Ishikawa (cell line): Measurements from ENCODE around the gene CHAF1B.

ENCODE experiments used
- CEBPB ChIP-seq: IDR thresholded peaks from 2 replicates; pipeline ENCODE4 v1.6.1; 2012
- CREB1 ChIP-seq: IDR thresholded peaks from 2 replicates; pipeline ENCODE4 v1.6.1; 2012; ENCODE audit warnings: low read depth
- EGR1 ChIP-seq: IDR thresholded peaks from 2 replicates; pipeline ENCODE4 v1.6.1; 2012
- EP300 ChIP-seq: IDR thresholded peaks from 2 replicates; pipeline ENCODE4 v1.6.1; 2012; ENCODE audit warnings: borderline replicate concordance
- FOXM1 ChIP-seq: IDR thresholded peaks from 2 replicates; pipeline ENCODE4 v1.6.1; 2012; ENCODE audit warnings: low read depth, borderline replicate concordance
- NFIC ChIP-seq: IDR thresholded peaks from 2 replicates; pipeline ENCODE4 v1.6.1; 2012
- RAD21 ChIP-seq: IDR thresholded peaks from 2 replicates; pipeline ENCODE4 v1.6.1; 2012; ENCODE audit warnings: low read depth
- TAF1 ChIP-seq: IDR thresholded peaks from 2 replicates; pipeline ENCODE4 v1.6.1; 2012; ENCODE audit warnings: low read depth, mild to moderate bottlenecking
- TCF12 ChIP-seq: IDR thresholded peaks from 2 replicates; pipeline ENCODE4 v1.6.1; 2012; ENCODE audit warnings: low read depth
- TEAD4 ChIP-seq: IDR thresholded peaks from 2 replicates; pipeline ENCODE4 v1.6.1; 2012
- YY1 ChIP-seq: IDR thresholded peaks from 2 replicates; pipeline ENCODE4 v1.6.1; 2012; ENCODE audit warnings: low read depth
- ZBTB7A ChIP-seq: IDR thresholded peaks from 2 replicates; pipeline ENCODE4 v1.6.1; 2012; ENCODE audit warnings: low read depth
- TF ChIP-seq, protein P1 (sequence below): IDR thresholded peaks from 2 replicates; pipeline ENCODE4 v1.6.1; 2012; ENCODE audit warnings: low read depth, mild to moderate bottlenecking
- TF ChIP-seq, protein P2 (sequence below): IDR thresholded peaks from 2 replicates; pipeline ENCODE4 v1.6.1; 2012
- TF ChIP-seq, protein P3 (sequence below): IDR thresholded peaks from 2 replicates; pipeline ENCODE4 v1.6.1; 2012

The CHAF1B gene

DNA sequence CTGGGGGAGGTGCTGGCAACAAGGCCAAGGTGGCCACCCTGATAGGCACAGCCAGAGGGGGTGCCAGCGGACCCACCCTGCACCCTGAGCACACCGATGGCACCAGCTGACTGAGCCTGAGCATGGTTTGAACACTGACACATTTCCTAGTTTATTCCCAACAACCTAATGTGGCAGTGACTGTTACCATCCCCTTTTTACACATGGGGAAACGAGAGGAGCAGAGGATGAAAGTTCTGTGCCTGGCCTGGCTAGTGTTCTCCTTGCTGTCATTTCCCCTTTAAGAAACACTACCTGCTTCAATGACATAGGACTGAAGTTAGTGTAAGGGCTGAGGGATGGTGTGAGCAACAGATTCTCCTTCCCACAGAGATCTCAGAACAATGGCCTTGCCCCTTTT, 79.4 kb downstream of the CHAF1B start:
- TF ChIP-seq, protein P1, sequence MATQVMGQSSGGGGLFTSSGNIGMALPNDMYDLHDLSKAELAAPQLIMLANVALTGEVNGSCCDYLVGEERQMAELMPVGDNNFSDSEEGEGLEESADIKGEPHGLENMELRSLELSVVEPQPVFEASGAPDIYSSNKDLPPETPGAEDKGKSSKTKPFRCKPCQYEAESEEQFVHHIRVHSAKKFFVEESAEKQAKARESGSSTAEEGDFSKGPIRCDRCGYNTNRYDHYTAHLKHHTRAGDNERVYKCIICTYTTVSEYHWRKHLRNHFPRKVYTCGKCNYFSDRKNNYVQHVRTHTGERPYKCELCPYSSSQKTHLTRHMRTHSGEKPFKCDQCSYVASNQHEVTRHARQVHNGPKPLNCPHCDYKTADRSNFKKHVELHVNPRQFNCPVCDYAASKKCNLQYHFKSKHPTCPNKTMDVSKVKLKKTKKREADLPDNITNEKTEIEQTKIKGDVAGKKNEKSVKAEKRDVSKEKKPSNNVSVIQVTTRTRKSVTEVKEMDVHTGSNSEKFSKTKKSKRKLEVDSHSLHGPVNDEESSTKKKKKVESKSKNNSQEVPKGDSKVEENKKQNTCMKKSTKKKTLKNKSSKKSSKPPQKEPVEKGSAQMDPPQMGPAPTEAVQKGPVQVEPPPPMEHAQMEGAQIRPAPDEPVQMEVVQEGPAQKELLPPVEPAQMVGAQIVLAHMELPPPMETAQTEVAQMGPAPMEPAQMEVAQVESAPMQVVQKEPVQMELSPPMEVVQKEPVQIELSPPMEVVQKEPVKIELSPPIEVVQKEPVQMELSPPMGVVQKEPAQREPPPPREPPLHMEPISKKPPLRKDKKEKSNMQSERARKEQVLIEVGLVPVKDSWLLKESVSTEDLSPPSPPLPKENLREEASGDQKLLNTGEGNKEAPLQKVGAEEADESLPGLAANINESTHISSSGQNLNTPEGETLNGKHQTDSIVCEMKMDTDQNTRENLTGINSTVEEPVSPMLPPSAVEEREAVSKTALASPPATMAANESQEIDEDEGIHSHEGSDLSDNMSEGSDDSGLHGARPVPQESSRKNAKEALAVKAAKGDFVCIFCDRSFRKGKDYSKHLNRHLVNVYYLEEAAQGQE, result no peak
- TF ChIP-seq TEAD4, result no peak
- TF ChIP-seq EGR1, result no peak
- no peak for TF ChIP-seq NFIC
- TF ChIP-seq, protein P2, sequence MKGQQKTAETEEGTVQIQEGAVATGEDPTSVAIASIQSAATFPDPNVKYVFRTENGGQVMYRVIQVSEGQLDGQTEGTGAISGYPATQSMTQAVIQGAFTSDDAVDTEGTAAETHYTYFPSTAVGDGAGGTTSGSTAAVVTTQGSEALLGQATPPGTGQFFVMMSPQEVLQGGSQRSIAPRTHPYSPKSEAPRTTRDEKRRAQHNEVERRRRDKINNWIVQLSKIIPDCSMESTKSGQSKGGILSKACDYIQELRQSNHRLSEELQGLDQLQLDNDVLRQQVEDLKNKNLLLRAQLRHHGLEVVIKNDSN, result no peak
- no peak for TF ChIP-seq CREB1
- no peak for TF ChIP-seq RAD21
- TF ChIP-seq, protein P3, sequence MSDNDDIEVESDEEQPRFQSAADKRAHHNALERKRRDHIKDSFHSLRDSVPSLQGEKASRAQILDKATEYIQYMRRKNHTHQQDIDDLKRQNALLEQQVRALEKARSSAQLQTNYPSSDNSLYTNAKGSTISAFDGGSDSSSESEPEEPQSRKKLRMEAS, result no peak
- TF ChIP-seq YY1, result no peak
- TF ChIP-seq FOXM1, result no peak
- no peak for TF ChIP-seq TAF1
- TF ChIP-seq ZBTB7A, result no peak
- no peak for TF ChIP-seq TCF12
- TF ChIP-seq EP300, result no peak
- TF ChIP-seq CEBPB, result no peak

DNA sequence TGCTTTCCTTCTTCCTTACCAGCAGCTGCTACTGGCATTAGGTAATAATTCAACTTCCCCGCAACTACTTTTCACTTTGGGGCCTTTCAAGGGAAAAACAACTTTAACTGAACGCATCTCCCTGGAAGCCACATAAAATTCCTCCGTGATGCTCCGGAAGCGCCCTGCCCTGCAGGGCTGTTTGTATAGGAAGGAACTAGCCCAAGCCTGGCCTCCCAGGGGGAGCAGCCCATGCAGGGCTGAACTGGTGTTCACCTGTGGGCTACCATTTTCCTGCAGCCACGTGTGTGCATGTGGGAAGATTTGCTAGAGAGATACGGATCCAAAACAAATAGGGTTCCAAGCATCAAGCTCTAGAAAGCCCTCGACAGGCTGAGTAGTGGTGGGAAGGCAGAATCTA, 80.3 kb downstream of the CHAF1B start:
- TF ChIP-seq CREB1 (no peak), EGR1 (no peak), CEBPB (no peak), TCF12 (no peak), NFIC (no peak), RAD21 (no peak)
- TF ChIP-seq, protein P3, result no peak
- TF ChIP-seq, protein P2, result no peak

DNA sequence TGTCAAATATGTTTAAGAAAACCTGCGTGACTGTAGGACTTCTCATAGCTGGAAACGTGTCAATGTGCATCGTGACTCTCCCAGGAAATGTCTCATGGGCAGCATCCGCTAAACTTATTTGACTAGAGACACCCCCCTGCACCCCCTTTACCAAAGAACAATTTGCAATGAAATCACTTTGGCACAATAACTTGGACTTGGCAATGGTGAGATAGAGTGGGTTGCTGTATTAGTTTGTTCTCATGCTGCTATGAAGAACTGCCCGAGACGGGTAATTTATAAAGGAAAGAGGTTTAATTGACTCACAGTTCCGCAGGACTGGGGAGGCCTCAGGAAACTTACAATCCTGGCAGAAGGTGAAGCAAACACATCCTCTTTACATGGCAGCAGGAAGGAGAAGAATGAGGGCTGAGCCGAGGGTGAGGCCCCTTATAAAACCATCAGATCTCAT, 80.9 kb downstream of the CHAF1B start:
- TF ChIP-seq ZBTB7A (no peak), TCF12 (no peak), CREB1 (no peak)
